Measurements from ENCODE around the gene PHTF2. TPM values are rescaled to one million over a fixed set of nuclear protein-coding genes. Genes with fewer than 3 reads are reported as not detected.
"Not testable (repeated sequence)": the region's sequence is repeated elsewhere in the genome, so short reads cannot be mapped to it uniquely, and the experiment has no call there.

Gene PHTF2
- total RNA-seq, 1 donor from 2014 or later = 17.9 TPM

- ATAC-seq = no peak
- intact Hi-C loops (cut with DNase I) = no loop called here
- no peak for DNase-seq (ENCODE audit: low spot score)
These were observed 65.3 kb downstream of the PHTF2 start for GRCh38 chr7:77863860-77864259.

- intact Hi-C loops (cut with DNase I) = no loop called here
- no peak for ATAC-seq
- no peak for DNase-seq (ENCODE audit: low spot score)
These were observed 67.8 kb downstream of the PHTF2 start for GRCh38 chr7:77866370-77866769.

DNA sequence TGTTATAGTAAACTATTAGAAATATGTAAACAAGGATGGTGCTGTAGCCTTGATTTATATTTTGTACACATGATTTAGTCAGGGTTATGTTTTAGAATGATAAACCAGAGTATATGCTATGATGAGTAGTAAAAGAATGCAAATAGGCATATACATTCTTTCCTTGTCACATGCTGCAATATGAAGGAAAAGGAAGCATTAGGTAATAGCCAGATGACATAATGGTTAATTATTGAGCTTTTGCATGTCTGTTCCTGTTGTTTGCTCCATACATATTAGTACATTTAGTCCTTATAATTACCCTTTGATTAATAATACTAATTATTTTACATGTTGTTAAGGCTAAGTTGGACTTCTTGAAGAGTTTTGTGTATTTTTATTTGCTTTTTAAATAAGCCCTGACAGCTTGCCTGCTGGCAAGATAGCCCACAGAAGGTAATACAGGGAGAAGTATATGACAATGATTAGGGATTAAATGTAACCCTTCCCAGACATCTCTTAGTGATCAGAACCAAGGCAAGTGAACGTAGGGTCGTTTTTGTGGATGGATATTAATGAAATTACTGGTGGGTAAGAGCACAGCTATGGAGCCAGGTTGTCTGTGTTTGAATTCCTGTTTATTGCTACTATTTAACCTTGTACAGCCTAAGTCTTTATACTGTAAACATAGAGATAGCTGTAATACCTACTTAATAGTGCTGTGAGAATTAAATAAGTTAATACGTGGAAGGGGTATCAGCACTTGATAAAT, 68.4 kb downstream of the PHTF2 start:
- ATAC-seq (no peak), DNase-seq (ENCODE audit: low spot score) (no peak)
- intact Hi-C loops (cut with DNase I) = no loop called here

DNA sequence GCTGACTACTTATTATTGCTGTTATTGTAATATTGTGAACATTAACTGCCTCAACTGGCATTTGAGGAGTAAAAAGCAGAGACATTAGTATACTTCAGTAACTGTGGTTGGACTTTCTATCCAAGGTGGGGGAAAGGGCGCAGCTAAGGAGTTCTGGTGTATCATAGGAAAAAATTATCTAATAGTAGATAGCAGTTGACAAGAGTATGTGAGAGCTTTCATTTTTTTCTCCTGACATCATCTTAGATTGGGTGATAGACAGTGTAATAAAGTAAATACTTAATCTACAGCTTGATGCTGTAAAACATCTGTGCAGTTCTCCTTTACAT, 68.9 kb downstream of the PHTF2 start:
- ATAC-seq = no peak

DNA sequence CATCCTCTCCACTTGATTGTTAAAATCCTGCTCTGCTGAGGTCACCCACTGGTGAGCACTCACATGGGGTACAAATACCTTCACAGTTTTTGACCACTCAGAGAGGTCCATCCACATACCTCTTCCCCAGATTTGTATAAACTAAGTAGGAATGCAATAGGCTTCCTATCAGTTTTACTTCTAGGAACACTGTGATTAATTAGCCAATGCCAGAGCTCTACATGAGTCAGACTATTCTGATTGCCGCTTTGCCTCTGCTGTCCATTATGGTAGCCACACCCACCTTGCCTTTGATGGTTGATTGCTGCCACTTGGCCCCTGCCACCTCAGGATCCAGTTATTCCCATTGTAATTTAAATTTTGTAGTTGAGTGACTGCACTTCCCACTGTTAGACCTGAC, 73.7 kb downstream of the PHTF2 start:
- DNase-seq (ENCODE audit: low spot score); intact Hi-C loops (cut with DNase I); ATAC-seq: not testable (repeated sequence)

More for the DNA sequence above, 68.9 kb downstream of the PHTF2 start:
- intact Hi-C loops (cut with DNase I) = no loop called here
- DNase-seq (ENCODE audit: low spot score) = no peak

GRCh38 chr7:77873416-77874327, 75.1 kb downstream of the PHTF2 start:
- DNase-seq (ENCODE audit: low spot score); ATAC-seq; intact Hi-C loops (cut with DNase I): not testable (repeated sequence)

GRCh38 chr7:77877791-77878190, 79.2 kb downstream of the PHTF2 start:
- intact Hi-C loops (cut with DNase I) = no loop called here
- DNase-seq (ENCODE audit: low spot score) (no peak), ATAC-seq (no peak)

DNA sequence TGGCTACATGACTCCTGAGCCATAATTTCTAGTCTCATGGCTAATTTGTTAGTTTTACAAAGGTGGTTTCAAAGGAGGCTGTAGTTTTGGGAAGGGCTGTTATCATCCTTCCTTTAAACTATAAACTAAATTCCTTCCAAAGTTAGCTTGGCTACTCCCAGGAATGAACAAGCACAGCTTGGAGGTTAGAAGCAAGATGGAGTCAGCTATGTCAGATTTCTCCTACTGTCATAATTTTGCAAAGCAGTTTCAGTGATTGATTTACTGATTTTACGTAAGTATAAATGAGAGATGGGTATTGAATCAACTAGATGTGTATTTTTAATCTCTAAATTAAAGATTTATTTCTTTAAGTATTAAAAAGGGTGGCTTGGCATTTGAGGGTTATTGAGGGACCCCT, 79.9 kb downstream of the PHTF2 start:
- intact Hi-C loops (cut with DNase I) = no loop called here

DNA sequence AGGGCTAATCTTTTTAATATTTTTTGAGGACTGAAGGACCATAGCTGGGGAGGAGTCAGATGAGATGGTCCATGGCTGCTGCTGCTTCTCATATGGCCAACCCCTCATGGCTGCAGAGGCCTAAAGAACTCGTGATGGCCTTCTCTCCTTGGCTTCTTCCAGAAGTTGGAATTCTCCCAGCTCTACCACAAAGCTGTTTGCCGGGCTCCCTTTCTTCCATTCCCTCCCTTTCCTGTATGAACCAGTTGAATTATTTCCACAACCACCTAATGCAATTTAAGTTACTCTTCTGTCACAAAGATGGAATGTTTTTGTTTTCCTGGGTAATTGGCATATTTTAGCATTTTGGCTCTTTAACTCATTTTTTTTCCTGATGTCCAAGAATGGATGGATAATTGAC, 80.7 kb downstream of the PHTF2 start:
- intact Hi-C loops (cut with DNase I) = no loop called here
- DNase-seq (ENCODE audit: low spot score) = no peak
- ATAC-seq = no peak

More for the DNA sequence above, 79.9 kb downstream of the PHTF2 start:
- DNase-seq (ENCODE audit: low spot score) (no peak), ATAC-seq (no peak)

- no peak for DNase-seq (ENCODE audit: low spot score)
- intact Hi-C loops (cut with DNase I) = no loop called here
- no peak for ATAC-seq
These were observed 83.3 kb downstream of the PHTF2 start for GRCh38 chr7:77881871-77882270.

- intact Hi-C loops (cut with DNase I) = no loop called here
- DNase-seq (ENCODE audit: low spot score) = no peak
- no peak for ATAC-seq
These were observed 86.6 kb downstream of the PHTF2 start for GRCh38 chr7:77885155-77885554.

DNA sequence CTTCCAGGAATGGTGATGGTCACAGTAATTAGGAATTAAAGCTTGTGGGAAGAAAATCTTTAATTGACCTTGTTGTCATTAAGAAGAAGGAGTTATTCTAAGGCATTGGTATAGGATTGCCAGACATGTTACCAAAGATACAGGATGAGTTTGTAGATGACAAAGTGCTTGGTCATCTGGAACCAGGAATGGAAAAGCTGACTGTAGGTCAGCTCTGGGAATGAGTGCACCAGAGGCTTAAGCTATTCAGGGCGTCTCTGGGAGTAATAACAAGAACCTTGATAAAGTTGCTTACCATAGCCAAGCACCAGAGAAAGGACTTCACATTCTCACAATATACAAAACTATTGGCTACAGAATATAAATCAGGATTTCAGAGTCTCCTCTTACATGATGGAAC, 89.0 kb downstream of the PHTF2 start:
- intact Hi-C loops (cut with DNase I) = no loop called here
- ATAC-seq = no peak
- no peak for DNase-seq (ENCODE audit: low spot score)

GRCh38 chr7:77888998-77889397, 90.4 kb downstream of the PHTF2 start:
- intact Hi-C loops (cut with DNase I) = no loop called here
- DNase-seq (ENCODE audit: low spot score) (no peak), ATAC-seq (no peak)

DNA sequence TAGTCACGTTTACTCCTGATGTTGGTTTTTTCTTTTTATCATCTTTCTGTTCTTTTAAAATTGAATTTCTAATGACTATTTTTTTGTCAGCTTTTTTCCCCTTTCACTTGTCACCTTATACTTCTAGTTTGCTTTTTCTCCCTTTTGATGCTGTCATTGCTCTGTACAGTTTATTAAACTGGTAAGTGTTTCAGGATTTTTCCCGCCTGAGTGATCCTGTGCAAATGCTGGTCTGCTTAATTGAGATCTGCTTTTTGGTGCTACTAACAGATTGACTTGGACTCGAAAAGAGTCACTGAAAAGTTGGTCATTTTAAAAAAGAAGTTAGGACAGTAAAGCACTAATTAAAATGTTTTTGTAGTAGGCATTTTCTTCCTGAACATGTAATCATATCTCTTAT, 95.2 kb downstream of the PHTF2 start:
- ATAC-seq = no peak
- intact Hi-C loops (cut with DNase I) = no loop called here

DNA sequence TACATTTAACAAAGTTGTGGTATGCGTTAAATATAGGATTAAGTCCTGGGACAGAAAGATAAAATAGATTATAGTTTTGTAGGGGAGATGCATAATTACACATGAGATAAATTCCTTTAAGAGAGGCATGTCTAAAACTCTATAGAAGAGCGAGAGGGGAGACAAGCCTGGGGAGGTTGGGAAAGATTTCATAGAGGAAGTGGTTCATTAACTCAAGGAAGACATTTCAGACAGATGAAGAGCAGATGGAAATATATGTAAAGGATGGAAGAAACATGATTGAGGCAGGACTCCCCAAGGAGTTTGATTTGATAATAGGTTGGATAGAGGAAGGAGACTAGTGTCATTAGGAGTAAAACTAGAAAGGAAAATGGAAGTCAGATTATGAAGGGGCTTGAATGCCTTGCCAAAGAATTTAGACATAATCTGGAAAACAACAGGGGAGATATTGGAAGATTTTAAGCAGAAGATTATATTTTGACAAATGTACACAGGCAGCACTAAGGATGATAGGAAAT, 96.1 kb downstream of the PHTF2 start:
- intact Hi-C loops (cut with DNase I) = no loop called here
- DNase-seq (ENCODE audit: low spot score) = no peak
- no peak for ATAC-seq

More for the DNA sequence above, 95.2 kb downstream of the PHTF2 start:
- DNase-seq (ENCODE audit: low spot score) = no peak

GRCh38 chr7:77895905-77896304, 97.3 kb downstream of the PHTF2 start:
- no peak for ATAC-seq

DNA sequence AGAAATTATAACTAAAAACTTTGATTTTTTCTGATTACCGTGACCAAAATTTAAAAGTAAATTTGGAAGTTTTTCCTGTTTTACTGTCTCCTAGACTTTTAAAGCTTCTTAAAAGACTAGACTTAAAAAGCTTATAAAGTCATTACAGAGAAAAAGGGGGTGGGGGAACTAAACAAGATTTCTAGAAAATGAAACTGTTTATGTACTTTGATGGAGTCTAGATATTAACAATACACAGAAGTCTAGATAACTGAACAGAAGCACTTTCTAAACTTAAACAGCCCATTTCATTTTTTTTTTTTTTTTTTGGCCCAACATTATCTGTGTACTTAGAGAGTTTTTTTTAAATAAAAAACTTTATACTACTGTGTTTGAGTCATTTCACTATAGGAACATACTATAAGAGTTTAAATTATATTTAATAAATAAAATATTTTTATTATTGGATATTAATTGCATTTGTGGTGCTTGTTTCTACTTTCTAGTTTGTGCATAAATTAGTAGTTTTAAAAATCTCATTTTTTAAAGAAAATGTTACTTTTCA, 98.5 kb downstream of the PHTF2 start:
- ATAC-seq = no peak
- intact Hi-C loops (cut with DNase I) = no loop called here

More at GRCh38 chr7:77895905-77896304, 97.3 kb downstream of the PHTF2 start:
- intact Hi-C loops (cut with DNase I) = no loop called here
- DNase-seq (ENCODE audit: low spot score) = no peak

DNA sequence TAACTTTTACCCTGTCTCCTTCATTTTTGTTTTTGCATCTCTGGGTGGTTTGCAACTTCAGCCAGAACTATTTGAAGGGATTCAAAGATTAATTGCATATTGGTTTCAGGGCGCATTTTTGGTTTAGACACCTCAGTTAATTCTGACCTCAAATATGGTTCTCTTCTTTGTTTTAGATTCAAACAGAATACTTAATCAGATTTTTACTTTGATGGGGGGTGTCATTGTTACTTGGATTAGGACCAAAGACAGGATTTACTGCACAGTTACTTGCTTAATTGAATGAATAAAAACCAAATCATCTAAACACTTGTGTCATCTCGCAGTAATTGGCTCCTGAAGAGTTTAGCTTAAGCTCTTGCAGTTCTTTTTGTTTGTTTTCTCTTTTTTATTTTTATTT, 100.9 kb downstream of the PHTF2 start:
- intact Hi-C loops (cut with DNase I) = no loop called here
- ATAC-seq (no peak), DNase-seq (ENCODE audit: low spot score) (no peak)

More for the DNA sequence above, 98.5 kb downstream of the PHTF2 start:
- DNase-seq (ENCODE audit: low spot score) = no peak

GRCh38 chr7:77903597-77903996, 105.0 kb downstream of the PHTF2 start:
- intact Hi-C loops (cut with DNase I) = no loop called here
- ATAC-seq = no peak
- no peak for DNase-seq (ENCODE audit: low spot score)

- DNase-seq (ENCODE audit: low spot score) (no peak), ATAC-seq (no peak)
- intact Hi-C loops (cut with DNase I) = no loop called here
These were observed 105.7 kb downstream of the PHTF2 start for GRCh38 chr7:77904252-77904651.
